ENCODE results near the gene HTT. TPM values are rescaled to one million over a fixed set of nuclear protein-coding genes. Genes with fewer than 3 reads are reported as not detected.

Gene HTT
- total and polyA plus RNA-seq, 2 of the 13 experiments (the other 11 are each of a cell fraction or from before 2014, with no cell fraction given) = 17.5 to 19.5 TPM

- no peak for TF ChIP-seq KLF6 (CRISPR knock-in tag; IDR thresholded peaks at IDR 0.05)
- 0 out of 2 replicates have a peak, but pooled peaks have one; percentile 37 for TF ChIP-seq ZNF543 (CRISPR knock-in tag; IDR thresholded peaks at IDR 0.05)
- TF ChIP-seq ZSCAN21 (CRISPR knock-in tag; IDR thresholded peaks at IDR 0.05; ENCODE audit: borderline replicate concordance) = 0 out of 2 replicates have a peak, but pooled peaks have one; percentile 4
- TF ChIP-seq ZNF841 (CRISPR knock-in tag; IDR thresholded peaks at IDR 0.05; ENCODE audit: borderline replicate concordance) = no peak
- TF ChIP-seq GABPB1 (CRISPR knock-in tag; IDR thresholded peaks at IDR 0.05) = peak; percentile 59
- TF ChIP-seq, protein P1, sequence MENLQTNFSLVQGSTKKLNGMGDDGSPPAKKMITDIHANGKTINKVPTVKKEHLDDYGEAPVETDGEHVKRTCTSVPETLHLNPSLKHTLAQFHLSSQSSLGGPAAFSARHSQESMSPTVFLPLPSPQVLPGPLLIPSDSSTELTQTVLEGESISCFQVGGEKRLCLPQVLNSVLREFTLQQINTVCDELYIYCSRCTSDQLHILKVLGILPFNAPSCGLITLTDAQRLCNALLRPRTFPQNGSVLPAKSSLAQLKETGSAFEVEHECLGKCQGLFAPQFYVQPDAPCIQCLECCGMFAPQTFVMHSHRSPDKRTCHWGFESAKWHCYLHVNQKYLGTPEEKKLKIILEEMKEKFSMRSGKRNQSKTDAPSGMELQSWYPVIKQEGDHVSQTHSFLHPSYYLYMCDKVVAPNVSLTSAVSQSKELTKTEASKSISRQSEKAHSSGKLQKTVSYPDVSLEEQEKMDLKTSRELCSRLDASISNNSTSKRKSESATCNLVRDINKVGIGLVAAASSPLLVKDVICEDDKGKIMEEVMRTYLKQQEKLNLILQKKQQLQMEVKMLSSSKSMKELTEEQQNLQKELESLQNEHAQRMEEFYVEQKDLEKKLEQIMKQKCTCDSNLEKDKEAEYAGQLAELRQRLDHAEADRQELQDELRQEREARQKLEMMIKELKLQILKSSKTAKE (CRISPR knock-in tag; IDR thresholded peaks at IDR 0.05; ENCODE audit: borderline replicate concordance) = no peak
- TF ChIP-seq, protein P2, sequence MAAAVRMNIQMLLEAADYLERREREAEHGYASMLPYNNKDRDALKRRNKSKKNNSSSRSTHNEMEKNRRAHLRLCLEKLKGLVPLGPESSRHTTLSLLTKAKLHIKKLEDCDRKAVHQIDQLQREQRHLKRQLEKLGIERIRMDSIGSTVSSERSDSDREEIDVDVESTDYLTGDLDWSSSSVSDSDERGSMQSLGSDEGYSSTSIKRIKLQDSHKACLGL (CRISPR knock-in tag; IDR thresholded peaks at IDR 0.05) = peak; percentile 25; the same call in 1 of the 2 replicates
- TF ChIP-seq MED13 (CRISPR knock-in tag; IDR thresholded peaks at IDR 0.05) = no peak
- no peak for TF ChIP-seq TCF12 (IDR thresholded peaks at IDR 0.05)
- no peak for TF ChIP-seq TCF12 (CRISPR knock-in tag; IDR thresholded peaks at IDR 0.05)
- TF ChIP-seq REPIN1 (CRISPR knock-in tag; IDR thresholded peaks at IDR 0.05; ENCODE audit: borderline replicate concordance, low read depth) = 0 out of 2 replicates have a peak, but pooled peaks have one; percentile 25
- TF ChIP-seq PHF20 (CRISPR knock-in tag; IDR thresholded peaks at IDR 0.05) = no peak
- TF ChIP-seq, protein P3, sequence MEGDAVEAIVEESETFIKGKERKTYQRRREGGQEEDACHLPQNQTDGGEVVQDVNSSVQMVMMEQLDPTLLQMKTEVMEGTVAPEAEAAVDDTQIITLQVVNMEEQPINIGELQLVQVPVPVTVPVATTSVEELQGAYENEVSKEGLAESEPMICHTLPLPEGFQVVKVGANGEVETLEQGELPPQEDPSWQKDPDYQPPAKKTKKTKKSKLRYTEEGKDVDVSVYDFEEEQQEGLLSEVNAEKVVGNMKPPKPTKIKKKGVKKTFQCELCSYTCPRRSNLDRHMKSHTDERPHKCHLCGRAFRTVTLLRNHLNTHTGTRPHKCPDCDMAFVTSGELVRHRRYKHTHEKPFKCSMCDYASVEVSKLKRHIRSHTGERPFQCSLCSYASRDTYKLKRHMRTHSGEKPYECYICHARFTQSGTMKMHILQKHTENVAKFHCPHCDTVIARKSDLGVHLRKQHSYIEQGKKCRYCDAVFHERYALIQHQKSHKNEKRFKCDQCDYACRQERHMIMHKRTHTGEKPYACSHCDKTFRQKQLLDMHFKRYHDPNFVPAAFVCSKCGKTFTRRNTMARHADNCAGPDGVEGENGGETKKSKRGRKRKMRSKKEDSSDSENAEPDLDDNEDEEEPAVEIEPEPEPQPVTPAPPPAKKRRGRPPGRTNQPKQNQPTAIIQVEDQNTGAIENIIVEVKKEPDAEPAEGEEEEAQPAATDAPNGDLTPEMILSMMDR (CRISPR knock-in tag; IDR thresholded peaks at IDR 0.05) = peak; percentile 37; the same call in 1 of the 2 replicates
- TF ChIP-seq ZNF337 (CRISPR knock-in tag; IDR thresholded peaks at IDR 0.05; ENCODE audit: borderline replicate concordance, low read depth) = no peak
- TF ChIP-seq ZNF510 (CRISPR knock-in tag; IDR thresholded peaks at IDR 0.05; ENCODE audit: low read depth) = no peak
- peak; percentile 45 for TF ChIP-seq HOXA3 (CRISPR knock-in tag; IDR thresholded peaks at IDR 0.05)
- TF ChIP-seq SAP130 (CRISPR knock-in tag; IDR thresholded peaks at IDR 0.05; ENCODE audit: low read depth) = peak; percentile 70
- no peak for TF ChIP-seq ZNF383 (CRISPR knock-in tag; IDR thresholded peaks at IDR 0.05; ENCODE audit: borderline replicate concordance)
- TF ChIP-seq KLF16 (CRISPR knock-in tag; IDR thresholded peaks at IDR 0.05) = no peak
- TF ChIP-seq ZNF839 (CRISPR knock-in tag; IDR thresholded peaks at IDR 0.05; ENCODE audit: borderline replicate concordance) = no peak
- peak; percentile 82 for TF ChIP-seq UBTF (CRISPR knock-in tag; IDR thresholded peaks at IDR 0.05)
- TF ChIP-seq ZIK1 (CRISPR knock-in tag; IDR thresholded peaks at IDR 0.05; ENCODE audit: borderline replicate concordance, low read depth) = no peak
- TF ChIP-seq MIXL1 (CRISPR knock-in tag; IDR thresholded peaks at IDR 0.05) = no peak
Measured at GRCh38 chr4:3041192-3042142, 33.0 kb upstream of the HTT start (continued).

All from HepG2 (cell line).